Panc1 (cell line): ENCODE measurements around the gene ATXN1. TPM values are rescaled to one million over a fixed set of nuclear protein-coding genes. Genes with fewer than 3 reads are reported as not detected.

ENCODE experiments used
- ATAC-seq: fragments of 200-7000 bp; cut with Tn5 transposase; 2 replicates; pipeline ENCODE4 v1.9.1; 2020; ENCODE audit warnings: mild to moderate bottlenecking, moderate library complexity
- BruUV-seq: library from RNA; stranded (reverse); fragments of 400-500 nt; replicated peaks from 2 replicates; lab custom pipeline; 2021; lab: Mats Ljungman, UMichigan
- CTCF ChIA-PET: fragments of 300-600 bp; sonication (Branson Sonifier 250); formaldehyde crosslinking; loops from one replicate; lab custom pipeline; 2022; ENCODE audit warnings: antibody characterized with exemption; lab: Charles Lee
- POLR2A ChIA-PET: fragments of 300-600 bp; sonication (Branson Sonifier 250); formaldehyde crosslinking; loops from one replicate; lab custom pipeline; 2022; ENCODE audit warnings: antibody characterized with exemption; lab: Charles Lee
- DNase-seq: peaks from one replicate; pipeline ENCODE4 v3.0.0-alpha.2; 2010; ENCODE audit warnings: low read depth, low spot score
- H3K27ac ChIP-seq: 2 replicates; pipeline ENCODE4 v1.5.1; 2011; ENCODE audit warnings: mild to moderate bottlenecking, low read length, inconsistent platforms
- H3K27me3 ChIP-seq: fragments of 200-500 bp; sonication (Bioruptor generic); 2 replicates; pipeline ENCODE4 v1.6.0; 2014; ENCODE audit warnings: low read length, inconsistent platforms; ENCODE audit not compliant: control insufficient read depth, insufficient read depth
- H3K36me3 ChIP-seq: fragments of 200-500 bp; sonication (Bioruptor generic); 2 replicates; pipeline ENCODE4 v1.5.1; 2014; ENCODE audit warnings: inconsistent platforms, mild to moderate bottlenecking, low read length, moderate library complexity; ENCODE audit not compliant: control insufficient read depth, insufficient read depth
- H3K4me1 ChIP-seq: 2 replicates; pipeline ENCODE4 v1.5.1; 2011; ENCODE audit warnings: inconsistent platforms, mild to moderate bottlenecking, low read length, moderate library complexity; ENCODE audit not compliant: control insufficient read depth, insufficient read depth
- H3K4me3 ChIP-seq, 2 experiments: 2 replicates each; pipeline ENCODE4 v1.5.1; 2011 to 2012; ENCODE audit warnings: low read depth in 2 of 2, low read length in 2 of 2, mild to moderate bottlenecking in 2 of 2, inconsistent platforms in 1 of 2, moderate library complexity in 1 of 2
- H3K9me3 ChIP-seq: fragments of 200-500 bp; sonication (Bioruptor generic); 2 replicates; pipeline ENCODE4 v1.5.1; 2014; ENCODE audit warnings: low read depth, mild to moderate bottlenecking, inconsistent platforms, low read length, moderate library complexity; ENCODE audit not compliant: control insufficient read depth, insufficient read depth
- POLR2AphosphoS5 ChIP-seq: IDR thresholded peaks from 2 replicates; pipeline ENCODE4 v1.6.1; 2012; ENCODE audit warnings: mild to moderate bottlenecking, low read depth, low read length, moderate library complexity
- REST ChIP-seq, 2 experiments: IDR thresholded peaks; 2 replicates each; pipeline ENCODE4 v1.6.1; 2011 to 2012; ENCODE audit warnings: low read depth in 2 of 2, control low read depth in 1 of 2, low read length in 1 of 2, mild to moderate bottlenecking in 1 of 2, moderate library complexity in 1 of 2; ENCODE audit not compliant: insufficient read depth in 1 of 2
- SIN3A ChIP-seq: IDR thresholded peaks from 2 replicates; pipeline ENCODE4 v1.6.1; 2012; ENCODE audit warnings: low read depth, mild to moderate bottlenecking, low read length, moderate library complexity, borderline replicate concordance; ENCODE audit not compliant: insufficient read depth
- TCF7L2 ChIP-seq: IDR thresholded peaks from 2 replicates; pipeline ENCODE4 v1.6.1; 2011; ENCODE audit warnings: mild to moderate bottlenecking, low read depth, low read length, inconsistent platforms
- in situ Hi-C: cut with HindIII; loops from 2 replicates; pipeline ENCODE4 v1.10.0; 2016; ENCODE audit warnings: low sequenced_read_pairs, low pct_unique_long_range_greater_than_20kb
- intact Hi-C: fragments of 100-400 bp; cut with micrococcal nuclease; formaldehyde crosslinking; loops from one replicate; pipeline ENCODE4 v1.10.0; 2022; ENCODE audit not compliant: unreplicated experiment
- total RNA-seq: library from RNA; stranded (reverse); gene quantifications from one replicate; pipeline ENCODE4 v1.2.1, GENCODE V29; 2021; ENCODE audit not compliant: unreplicated experiment
- TF ChIP-seq, protein P1 (sequence below): fragments of 450-650 bp; IDR thresholded peaks from 2 replicates; pipeline ENCODE4 v1.5.1; 2017; ENCODE audit warnings: mild to moderate bottlenecking

ATXN1 gene
- total RNA-seq, 1 experiment from 2014 or later: 67.1 TPM

GRCh38 chr6:16295471-16295870 lies 465.8 kb downstream of the ATXN1 start:
- Histone ChIP-seq H3K36me3 (no peaks in the 10 kb centered on the region), H3K9me3 (no peaks in the 10 kb centered on the region), H3K27ac (no peak overlapping the region), H3K27me3 (peaks cover 2% of the 10 kb centered on the region), H3K4me1 (no peaks in the 10 kb centered on the region), H3K4me3 (no peak overlapping the region)
- ATAC-seq: no peak
- in situ Hi-C loops: no loop called here
- ChIA-PET CTCF (no interaction called here), POLR2A (no interaction called here)
- TF ChIP-seq, protein P1, sequence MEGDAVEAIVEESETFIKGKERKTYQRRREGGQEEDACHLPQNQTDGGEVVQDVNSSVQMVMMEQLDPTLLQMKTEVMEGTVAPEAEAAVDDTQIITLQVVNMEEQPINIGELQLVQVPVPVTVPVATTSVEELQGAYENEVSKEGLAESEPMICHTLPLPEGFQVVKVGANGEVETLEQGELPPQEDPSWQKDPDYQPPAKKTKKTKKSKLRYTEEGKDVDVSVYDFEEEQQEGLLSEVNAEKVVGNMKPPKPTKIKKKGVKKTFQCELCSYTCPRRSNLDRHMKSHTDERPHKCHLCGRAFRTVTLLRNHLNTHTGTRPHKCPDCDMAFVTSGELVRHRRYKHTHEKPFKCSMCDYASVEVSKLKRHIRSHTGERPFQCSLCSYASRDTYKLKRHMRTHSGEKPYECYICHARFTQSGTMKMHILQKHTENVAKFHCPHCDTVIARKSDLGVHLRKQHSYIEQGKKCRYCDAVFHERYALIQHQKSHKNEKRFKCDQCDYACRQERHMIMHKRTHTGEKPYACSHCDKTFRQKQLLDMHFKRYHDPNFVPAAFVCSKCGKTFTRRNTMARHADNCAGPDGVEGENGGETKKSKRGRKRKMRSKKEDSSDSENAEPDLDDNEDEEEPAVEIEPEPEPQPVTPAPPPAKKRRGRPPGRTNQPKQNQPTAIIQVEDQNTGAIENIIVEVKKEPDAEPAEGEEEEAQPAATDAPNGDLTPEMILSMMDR: no peak
- TF ChIP-seq SIN3A (no peak), TCF7L2 (no peak), REST (IDR thresholded peaks at IDR 0.05; ENCODE audit: insufficient read depth in 1 of 2, low read depth in 2 of 2, low read length in 1 of 2) (no peak), POLR2AphosphoS5 (no peak)
- intact Hi-C loops: no loop called here
- BruUV-seq: no TSS peak
- DNase-seq: no peak

DNA sequence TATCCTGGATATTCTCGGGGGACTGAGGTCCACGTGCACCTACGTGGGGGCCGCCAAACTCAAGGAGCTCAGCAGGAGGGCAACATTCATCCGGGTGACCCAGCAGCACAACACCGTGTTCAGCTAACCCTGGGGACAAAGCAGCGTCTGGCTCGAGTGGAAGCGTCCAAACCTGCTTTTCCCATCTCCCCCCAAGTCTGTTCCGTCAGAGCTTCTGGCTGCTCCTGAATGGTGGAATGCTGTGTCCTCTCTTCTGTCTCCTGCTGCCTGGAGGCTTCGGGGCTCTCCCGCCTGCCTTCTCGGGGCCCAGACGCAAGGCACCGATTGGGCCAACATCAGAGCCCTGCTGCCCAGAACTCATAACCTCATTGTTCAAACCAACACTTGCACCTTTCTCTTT lies 466.2 kb downstream of the ATXN1 start:
- Histone ChIP-seq H3K4me1 (no peaks in the 10 kb centered on the region), H3K4me3 (no peak overlapping the region), H3K27me3 (peaks cover 2% of the 10 kb centered on the region), H3K36me3 (no peaks in the 10 kb centered on the region), H3K27ac (no peak overlapping the region), H3K9me3 (no peaks in the 10 kb centered on the region)
- ChIA-PET CTCF (no interaction called here), POLR2A (interaction anchor here (0.6 kb wide), 1 partner anchor 384 kb away, joined by 10 read pairs; no protein-coding TSS in a partner anchor)
- intact Hi-C loops: no loop called here
- DNase-seq: no peak
- no TSS peak for BruUV-seq
- ATAC-seq: no peak
- in situ Hi-C loops: no loop called here
- TF ChIP-seq SIN3A (no peak), REST (IDR thresholded peaks at IDR 0.05; ENCODE audit: insufficient read depth in 1 of 2, low read depth in 2 of 2, low read length in 1 of 2) (no peak), TCF7L2 (no peak), POLR2AphosphoS5 (no peak)
